Head of caudate nucleus (tissue), 42 donors: Measurements from ENCODE around the gene RPLP1.

ENCODE experiments used
- DNase-seq, 42 donors: peaks; one replicate each; pipeline versions ENCODE4 v3.0.0 to v3.0.0-alpha.2; 2020 to 2021; ENCODE audit warnings: mixed read lengths in 7 of 42
- intact Hi-C: fragments of 100-400 bp; cut with DNase I; formaldehyde crosslinking; loops from one replicate; pipeline ENCODE4 v1.15.0; 2022

RPLP1 gene

DNA sequence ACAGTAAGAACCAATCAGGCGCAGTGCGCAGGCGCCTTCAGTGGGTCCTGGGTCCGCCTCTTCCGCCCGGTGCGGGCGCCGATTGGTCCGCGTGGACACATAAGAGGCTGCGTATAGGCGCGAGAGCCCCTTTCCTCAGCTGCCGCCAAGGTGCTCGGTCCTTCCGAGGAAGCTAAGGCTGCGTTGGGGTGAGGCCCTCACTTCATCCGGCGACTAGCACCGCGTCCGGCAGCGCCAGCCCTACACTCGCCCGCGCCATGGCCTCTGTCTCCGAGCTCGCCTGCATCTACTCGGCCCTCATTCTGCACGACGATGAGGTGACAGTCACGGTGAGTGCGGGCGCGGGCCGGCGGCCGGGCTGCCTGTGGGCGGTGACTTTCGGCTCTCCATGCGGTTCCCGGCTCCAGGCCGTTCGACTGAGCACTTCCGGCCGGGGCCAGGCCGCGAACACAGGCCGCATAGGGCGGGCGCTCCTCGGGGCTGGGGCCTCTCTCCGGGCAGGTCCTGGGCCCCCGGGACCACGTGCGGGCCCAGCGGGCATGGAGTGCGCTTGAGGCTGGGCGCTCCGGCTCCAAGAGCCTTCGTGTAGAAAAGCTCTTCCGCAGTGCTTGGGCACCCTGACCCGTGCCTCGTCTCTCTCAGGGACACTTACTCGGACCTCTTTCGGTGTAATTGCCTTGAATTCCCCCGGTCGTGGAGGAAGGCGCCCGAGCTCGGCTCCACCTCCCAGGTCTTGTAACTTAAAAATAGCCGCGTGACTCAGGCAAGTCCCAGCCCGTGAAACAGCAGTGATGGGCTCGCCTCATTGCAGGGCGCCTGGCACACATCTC lies at the start of gene RPLP1:
RPLP1 (plus strand) TSS at position 127 of the 830 bp plus-strand sequence; CDS start at position 258, 131 bp downstream.
- intact Hi-C loops = no loop called here
- peak; percentile 93 to 99 (median 97) for DNase-seq

DNA sequence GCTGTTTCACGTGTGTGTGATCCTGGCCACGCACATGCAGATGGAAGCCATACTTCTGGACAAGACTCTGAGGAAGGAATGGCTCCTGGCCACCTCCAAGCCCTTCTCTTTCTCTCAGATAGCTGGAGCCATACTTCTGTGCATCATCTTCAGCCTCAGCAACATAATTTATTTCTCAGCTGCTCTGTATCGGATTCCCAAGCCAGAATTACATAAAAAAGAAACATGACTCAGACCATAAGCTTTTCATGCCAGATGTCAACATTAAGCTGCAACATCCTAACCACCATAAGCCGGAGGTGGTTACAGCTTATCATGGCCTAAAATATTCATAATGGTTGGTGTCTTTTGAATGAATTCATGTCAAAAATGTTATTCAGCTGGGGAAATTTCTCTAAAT lies 49.0 kb upstream of the RPLP1 start:
- peak in 2 of 42 donors; percentile 30 to 43 for DNase-seq

DNA sequence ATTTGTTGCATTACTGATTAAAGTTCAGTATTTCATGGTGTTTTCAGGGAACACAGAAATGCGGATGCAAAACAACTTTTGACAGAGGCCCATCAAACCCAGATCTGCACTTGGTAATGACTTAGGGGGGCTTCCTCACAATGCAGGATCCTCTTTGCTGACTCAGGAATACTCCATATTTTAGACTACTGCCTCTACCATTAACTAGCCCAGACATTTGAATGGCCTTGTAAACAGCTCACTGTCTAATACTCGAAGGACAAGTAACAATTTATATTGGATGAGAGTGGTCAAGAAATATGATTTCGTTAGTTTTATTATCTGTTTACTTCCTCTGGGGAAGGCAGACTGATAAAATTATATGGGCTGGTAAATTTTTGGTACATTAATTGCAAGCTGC lies 47.5 kb upstream of the RPLP1 start:
- intact Hi-C loops = no loop called here
- no peak for DNase-seq

More for the DNA sequence above, 49.0 kb upstream of the RPLP1 start:
- intact Hi-C loops = no loop called here

DNA sequence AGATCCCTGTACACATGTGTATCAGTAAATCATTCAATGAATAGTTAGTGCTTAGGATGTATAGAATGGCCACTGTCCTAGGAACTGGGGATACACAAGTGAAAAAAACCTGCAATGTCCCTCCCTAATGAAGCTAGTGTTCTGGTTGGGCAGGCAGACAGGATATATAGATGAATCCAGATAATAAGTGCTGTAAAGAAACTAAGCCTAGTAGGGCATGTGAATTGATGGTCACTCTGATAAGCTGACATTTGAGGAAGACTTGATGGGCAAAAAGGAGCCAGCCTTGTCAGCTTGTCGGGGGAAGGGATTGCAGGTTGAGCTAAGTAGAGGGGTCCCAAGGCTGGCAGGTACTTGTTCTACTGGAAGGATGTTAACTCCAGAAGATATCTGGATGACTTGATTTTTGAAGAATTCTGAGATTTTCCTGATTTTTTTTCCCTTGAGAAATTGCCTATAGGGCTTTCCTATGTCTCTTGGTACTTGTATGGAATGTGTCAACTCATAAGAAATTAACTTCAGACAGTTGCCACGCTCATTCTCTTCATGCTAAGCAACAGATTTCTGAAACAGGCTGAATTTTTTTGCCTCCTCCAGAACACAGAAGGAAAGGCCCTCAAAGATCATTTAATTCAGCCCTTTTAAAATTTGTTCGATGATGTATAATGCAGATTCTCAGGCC lies 44.8 kb upstream of the RPLP1 start:
- DNase-seq = no peak

DNA sequence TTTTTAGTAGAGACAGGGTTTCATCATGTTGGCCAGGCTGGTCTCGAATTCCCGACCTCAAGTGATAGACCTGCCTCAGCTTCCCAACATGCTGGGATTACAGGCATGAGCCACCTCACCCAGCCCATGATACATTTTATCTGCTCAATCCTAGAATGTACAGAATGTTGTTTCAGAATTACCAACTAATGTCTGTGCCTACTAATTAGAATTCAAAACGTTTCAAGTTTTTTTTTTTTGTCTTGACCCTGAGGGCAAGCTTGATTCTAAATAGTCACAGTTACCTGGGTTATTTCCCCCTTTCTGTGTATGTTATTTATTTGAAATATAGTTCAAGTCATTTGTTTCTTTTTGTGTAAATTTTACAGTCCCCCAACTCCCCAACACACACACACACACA lies 43.8 kb upstream of the RPLP1 start:
- DNase-seq = no peak
- intact Hi-C loops = no loop called here

More for the DNA sequence above, 44.8 kb upstream of the RPLP1 start:
- intact Hi-C loops = no loop called here

DNA sequence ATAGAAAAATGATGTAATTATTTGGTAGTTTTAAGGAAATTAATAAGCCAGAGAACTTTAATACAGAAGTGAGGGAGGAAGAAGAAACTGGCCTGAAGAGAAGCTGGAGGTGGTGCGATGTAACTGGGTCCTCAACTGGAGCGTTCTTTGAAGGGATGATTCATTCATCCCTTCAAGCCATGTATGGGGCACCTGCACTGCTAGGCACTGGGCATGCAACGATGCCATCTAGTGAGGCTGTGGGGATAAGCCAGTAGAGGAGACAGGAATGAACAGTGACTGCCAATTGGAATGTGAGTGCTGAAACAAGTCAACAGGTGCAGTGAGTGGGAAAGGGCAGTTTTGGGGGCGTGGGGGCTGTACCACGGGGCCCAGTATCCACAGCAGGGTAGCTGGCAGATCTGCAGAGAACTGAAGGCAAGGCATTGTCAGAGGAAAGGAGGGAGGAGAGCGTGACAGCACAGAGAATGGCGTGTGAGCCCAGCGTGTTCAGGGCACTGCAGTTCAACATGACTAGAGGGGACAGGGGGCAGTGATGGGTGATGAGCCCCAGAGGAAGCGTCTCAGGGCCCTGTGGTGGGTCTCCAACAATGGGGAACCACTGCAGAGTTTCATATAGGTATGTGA lies 42.3 kb upstream of the RPLP1 start:
- peak in 30 of 42 donors; percentile 19 to 77 (median 47) for DNase-seq

DNA sequence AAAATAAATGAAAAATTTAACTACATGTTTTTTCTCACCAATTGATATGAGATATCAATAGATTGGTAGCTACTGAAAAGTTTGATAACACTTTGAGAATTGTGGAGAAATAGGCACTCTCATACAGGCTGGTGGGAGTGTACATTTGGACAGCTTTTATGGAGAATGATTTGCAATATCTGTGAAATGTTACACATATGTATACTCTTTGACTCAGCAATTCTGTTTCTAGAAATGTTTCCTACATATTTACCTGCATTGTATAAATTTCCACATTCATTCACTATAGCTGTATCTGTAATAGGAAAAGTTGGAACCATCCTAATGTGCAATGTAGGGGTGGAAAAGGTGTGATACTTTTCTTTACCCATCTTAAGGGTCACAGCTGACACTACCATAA lies 40.3 kb upstream of the RPLP1 start:
- intact Hi-C loops = no loop called here
- no peak for DNase-seq

More for the DNA sequence above, 42.3 kb upstream of the RPLP1 start:
- intact Hi-C loops = no loop called here

DNA sequence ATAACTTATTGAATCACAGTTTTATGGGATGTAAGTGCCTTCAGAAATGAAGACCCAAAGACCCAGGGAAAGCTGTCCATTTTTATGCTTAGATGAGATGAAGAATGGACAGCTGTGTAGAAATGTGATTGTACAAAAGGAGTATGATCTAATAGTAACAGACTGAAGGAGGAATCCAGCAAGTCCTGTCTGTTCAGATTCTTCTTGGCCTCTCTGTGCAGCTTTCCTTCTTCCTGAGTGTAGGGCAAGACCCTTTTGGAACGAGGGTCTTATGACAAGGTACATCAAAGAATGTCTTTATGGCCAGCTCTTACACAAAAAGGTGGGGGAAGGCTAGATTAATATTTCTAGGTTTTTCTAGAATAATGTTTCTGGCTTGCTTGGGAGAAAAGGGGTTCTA lies 39.9 kb upstream of the RPLP1 start:
- DNase-seq = no peak
- intact Hi-C loops = no loop called here

DNA sequence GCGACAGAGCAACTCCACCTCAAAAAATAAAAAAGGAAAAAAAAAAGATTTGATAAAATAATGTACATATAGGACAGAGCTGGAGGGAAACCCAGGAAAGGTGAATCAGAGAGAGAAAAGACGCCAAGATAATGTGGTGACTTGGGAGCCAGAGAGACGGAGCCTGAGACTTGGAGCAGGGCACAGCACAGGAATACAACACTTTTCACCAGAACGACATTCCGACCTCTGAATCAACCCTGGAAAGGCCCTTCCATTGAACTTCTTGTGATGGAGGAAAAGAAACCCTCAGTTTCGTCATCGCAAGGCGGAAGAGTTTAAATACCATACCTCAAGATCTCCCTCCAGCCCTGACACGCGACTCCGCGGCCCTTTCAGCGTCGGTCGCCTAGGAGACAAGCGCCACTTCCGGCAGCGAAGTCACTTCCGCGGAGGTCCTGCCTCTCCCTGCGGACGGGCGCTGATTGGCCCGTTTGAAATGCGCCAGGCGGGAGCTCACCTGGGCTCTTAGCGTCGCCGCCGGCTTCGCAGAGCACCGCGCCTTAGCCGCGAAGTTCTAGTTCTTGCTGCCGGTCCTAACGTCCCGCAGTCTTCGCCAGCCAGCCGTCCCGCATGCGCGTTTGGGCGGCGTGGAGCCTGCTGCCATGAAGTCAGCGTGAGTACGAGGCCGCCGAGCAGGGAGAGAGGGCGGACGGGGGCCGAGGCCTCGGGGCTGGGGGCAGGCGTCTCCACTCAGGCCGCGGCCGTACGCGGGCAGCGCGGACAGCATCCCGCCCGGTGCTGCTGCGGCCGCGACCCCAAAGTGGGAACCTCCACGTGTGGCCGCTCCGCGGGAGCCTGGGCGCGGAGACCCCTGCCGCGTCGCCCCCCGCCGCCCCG lies 38.6 kb upstream of the RPLP1 start, which contains the start of gene KIF23:
KIF23 (plus strand) TSS at position 528 of the 879 bp plus-strand sequence; CDS start at position 645, 117 bp downstream.
- peak; percentile 79 to 96 (median 90) for DNase-seq
- intact Hi-C loops = no loop called here

DNA sequence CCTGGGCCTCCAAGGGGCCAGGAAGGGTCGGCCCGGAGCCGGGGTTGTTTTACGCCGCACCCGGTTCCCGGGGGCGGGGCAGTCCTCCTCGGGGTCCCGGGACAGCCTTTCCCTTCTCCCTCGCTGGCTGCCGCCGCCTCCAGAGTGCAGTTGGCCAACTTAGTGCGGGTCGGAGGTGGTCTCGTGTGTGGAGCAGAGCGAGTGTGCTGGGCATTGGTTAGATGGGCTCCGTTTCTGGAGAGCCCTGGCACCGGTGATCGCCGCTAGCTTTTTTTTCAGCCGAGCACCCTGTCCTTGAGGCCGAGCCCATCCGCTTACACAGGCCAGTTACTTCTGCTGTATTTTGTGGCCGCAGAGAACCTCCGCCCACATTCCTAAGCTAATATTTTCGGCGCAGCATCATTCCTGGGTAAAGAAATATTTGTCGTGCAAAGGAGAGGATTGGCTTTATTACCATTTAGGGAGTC lies 37.9 kb upstream of the RPLP1 start:
- intact Hi-C loops = no loop called here
- no peak for DNase-seq

DNA sequence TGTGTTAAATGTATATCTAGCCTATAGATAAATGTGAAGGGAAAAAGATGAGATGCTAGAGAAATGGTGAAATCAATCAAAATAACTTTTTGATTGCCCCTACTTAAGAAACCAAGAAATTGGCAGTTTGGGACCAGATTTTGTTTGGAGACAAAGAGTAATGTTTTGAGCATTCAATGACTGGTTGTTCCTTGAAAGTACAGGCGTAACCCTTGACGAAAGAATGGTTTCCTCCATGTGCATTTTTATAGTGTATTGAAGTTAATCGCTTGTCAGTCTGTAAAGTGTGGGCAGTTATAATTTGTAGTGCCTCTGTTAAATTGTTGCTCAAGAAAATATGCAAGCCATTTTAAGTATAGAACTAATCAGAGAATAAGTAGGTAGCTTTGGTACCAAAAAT lies 37.2 kb upstream of the RPLP1 start:
- DNase-seq = no peak
- intact Hi-C loops = no loop called here

DNA sequence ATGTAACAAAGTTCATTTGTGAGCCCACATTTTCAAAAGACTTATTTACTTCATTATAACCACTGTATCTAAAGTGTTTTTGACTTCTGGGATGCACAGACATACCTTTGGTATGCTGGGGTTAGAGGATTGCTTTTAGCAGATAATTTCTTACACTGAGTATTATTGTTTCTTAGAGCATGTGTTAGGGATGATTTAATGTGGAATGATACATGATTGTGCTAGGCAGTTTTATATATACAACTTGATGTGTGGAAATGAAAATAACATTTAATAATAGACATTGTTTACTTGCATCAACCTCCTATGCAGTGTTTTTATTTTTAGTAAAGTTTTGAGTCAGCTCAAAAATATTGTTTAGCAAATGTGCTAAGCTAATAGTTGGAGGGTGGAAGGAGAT lies 35.0 kb upstream of the RPLP1 start:
- intact Hi-C loops = no loop called here
- DNase-seq = no peak

DNA sequence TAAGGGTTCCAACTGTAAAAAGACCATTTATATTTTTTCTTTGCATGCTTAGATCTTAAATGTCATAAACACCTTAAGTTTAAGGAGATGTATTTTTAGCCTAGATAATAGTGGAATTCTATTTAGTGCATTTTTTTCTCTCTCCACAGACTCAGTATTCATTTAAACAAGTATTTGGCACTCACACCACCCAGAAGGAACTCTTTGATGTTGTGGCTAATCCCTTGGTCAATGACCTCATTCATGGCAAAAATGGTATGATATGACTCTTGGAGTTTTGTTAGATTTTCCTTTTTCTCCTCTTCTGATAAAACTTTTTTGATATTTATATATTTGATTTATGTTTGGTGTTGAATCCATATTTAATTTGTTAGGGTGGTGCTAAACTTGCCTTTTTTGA lies 31.1 kb upstream of the RPLP1 start:
- DNase-seq = no peak
- intact Hi-C loops = no loop called here

DNA sequence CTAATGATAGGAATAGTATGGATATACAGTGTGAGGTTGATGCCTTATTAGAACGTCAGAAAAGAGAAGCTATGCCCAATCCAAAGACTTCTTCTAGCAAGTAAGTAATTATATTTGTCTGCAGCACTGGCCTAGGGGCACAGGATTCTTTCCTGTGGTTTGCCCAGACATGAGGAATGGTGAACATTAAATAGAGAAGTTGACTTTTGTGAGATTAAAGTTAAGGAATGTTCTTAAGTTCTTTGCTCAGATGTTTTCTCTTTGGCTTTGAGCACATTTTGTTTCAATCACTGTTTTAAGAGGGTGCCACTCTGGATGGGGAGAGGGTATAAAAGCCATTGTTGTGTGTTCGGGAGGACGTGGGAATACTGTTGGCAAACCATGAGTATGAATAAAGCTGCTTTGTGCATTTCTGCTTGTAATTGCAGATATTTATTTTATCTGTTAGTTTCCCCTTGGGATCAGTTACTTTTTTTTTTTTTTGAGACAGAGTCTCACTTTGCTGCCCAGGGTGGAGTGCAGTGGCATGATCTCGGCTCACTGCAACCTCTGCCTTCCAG lies 30.2 kb upstream of the RPLP1 start:
- DNase-seq = no peak
- intact Hi-C loops = no loop called here

DNA sequence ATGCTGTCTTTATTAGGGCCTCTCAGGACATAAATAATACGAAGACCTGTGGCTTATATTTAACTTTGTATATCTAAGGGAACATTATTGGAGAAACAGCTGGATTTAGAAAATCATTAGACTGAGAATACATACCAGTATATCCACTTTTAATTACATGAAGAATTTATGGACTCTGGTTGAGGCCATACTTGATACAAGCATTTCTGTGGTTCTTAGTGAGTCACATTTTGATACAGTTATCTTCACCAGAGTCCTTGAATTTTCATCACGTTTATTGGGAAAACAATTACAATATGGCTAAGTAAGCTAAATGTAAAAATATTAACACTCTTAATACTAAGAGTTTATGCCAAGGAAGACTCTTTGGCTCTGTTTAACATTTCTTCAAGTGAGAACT lies 28.6 kb upstream of the RPLP1 start:
- DNase-seq = no peak
- intact Hi-C loops = no loop called here

DNA sequence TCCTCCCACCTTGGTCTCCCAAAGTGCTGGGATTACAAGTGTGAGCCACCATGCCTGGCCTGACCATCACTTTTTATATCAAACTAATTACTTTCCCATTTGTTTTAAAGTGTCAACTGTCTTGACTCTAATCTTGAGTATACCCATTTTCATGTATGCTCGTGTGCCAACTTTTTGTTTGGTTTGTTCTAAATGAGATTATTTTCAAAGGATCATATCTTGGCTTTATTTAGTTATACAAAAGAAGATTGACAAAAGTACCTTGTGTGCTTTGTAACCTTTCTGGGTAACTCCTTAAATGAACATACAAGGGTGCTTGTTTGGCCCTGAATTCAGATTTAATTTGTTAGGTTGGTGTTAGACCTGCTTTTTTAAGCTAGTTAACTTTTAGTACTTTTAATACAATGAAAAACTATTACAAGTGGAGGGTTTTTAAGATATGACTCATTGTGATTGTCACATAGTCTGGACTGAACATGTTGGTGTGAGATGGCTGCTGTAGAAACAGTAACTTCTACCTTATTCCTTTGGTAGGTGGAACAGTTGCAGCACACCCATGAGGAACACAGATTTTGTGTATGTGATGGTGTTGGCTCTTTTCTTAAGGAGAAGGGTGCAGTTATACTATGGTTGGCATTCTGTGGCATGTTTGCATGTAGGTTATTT lies 27.7 kb upstream of the RPLP1 start:
- no peak for DNase-seq
- intact Hi-C loops = no loop called here

DNA sequence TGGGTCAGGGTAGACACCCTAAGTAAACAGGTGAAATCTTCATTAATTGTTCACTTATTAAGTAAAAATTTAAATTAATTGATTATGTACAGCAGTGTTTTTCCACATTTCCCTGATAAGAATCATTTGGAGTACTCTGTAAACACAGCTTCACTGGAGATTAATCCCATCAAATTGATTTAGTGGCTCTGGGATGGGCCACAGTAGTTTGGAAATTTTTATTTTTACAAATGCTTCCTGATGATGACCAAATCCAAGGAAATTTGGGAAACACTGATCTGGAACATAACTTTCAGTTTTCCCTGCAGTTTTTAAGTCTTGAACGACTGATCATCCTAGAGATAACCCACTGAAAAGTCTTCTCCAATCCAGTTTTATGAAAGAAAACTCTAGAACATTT lies 18.8 kb upstream of the RPLP1 start:
- no peak for DNase-seq
- intact Hi-C loops = no loop called here

DNA sequence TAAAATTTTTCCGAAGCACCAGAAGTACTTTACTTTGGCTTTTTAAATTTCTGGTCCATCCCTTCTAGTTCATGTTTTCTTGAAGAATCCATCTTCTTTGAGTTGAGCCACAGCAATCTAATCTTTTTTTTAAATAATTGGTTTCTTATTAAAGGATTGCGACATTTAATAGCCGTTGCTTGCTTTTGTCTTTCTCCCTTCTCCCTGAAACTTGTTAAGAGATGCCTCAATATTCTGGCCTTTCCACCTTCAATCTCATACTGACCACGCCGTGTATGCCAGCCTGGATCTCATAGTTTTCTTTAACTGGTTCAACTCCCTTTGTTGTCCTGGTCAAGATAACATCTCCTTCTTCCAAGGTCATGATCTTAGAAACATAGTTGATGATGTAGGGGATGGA lies 18.4 kb upstream of the RPLP1 start:
- DNase-seq = no peak
- intact Hi-C loops = no loop called here
